ES-I3 (cell line): ENCODE results near the gene STXBP6.

Source experiments
- H3K36me3 ChIP-seq: 2 replicates; pipeline ENCODE4 v1.6.1; 2013; ENCODE audit warnings: mild to moderate bottlenecking, low read length, control low read depth, moderate library complexity; ENCODE audit not compliant: insufficient read depth
- H3K4me1 ChIP-seq: 2 replicates; pipeline ENCODE4 v1.6.1; 2013; ENCODE audit warnings: mild to moderate bottlenecking, control low read depth, low read length; ENCODE audit not compliant: insufficient read depth
- H3K9ac ChIP-seq: 2 replicates; pipeline ENCODE4 v1.6.1; 2013; ENCODE audit warnings: low read depth, mild to moderate bottlenecking, low read length, moderate library complexity
- H3K9me3 ChIP-seq: 2 replicates; pipeline ENCODE4 v1.6.1; 2013; ENCODE audit warnings: mild to moderate bottlenecking, low read length, moderate library complexity; ENCODE audit not compliant: control insufficient read depth, insufficient read depth

STXBP6 gene

DNA sequence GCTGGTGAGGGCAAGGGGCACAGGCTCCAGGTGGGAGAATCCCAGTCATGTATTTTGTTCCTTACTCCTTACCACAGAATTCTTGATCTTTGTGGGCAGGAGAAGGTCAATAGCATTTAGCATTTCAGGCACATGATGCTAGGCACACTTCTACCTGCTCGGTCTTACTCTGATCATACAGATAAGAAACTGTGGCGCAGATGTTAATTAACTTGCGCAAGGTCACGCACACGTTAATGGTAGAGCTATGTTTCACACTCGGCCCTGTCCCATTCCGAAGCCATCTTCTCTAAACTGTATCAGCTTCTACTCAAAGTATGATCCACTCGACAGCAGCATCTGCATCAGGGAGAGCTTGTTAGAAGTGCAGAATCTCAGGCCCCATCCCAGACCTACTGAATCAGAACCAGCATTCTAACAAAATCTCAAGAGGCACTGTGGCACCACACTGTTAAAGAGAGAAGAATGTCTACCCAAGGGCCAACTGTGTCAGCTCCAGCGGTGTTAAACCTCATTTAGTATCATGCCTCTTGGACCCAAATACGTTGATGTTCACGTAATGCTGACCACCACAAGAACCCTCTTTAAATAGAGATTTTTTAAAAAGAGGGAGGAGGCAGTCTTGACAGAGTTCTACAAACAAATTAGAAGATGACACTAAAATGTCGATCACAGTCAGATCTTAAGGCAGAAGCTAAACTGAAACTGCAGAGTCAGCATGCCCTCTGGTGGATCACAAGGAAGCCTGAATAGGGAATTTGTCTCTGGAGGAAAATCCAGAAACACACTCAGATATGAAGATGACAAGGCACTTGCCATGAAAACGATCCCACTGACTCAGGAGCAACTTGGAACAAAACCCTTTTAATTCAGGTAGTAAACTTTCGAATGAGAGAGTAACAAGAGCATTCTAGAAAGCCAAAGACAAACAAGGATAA, 7.3 kb downstream of the STXBP6 start:
- Histone ChIP-seq H3K4me1 (no peaks in the 10 kb centered on the region), H3K9ac (no peak overlapping the region), H3K36me3 (no peaks in the 10 kb centered on the region), H3K9me3 (no peaks in the 10 kb centered on the region)

DNA sequence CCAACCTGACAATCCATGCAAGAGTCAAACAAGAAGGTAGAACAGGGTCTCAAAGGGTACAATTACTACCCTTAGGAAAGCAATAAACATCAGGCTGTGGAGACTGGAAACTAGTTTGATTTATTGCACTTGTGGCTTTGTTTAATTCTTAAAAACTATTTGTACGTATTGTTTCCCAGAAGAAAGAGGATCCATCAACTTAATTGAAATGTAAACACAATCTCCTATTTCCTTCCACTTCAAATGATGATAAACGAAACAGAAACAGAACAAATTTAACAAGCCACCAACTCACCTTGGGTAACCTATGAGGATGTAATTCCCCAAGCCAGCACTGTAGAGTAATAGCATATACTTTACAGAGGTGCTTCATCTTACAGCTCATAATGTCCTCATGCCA, 8.0 kb downstream of the STXBP6 start:
- Histone ChIP-seq H3K9ac (no peak overlapping the region), H3K36me3 (no peaks in the 10 kb centered on the region), H3K4me1 (no peaks in the 10 kb centered on the region), H3K9me3 (no peaks in the 10 kb centered on the region)

DNA sequence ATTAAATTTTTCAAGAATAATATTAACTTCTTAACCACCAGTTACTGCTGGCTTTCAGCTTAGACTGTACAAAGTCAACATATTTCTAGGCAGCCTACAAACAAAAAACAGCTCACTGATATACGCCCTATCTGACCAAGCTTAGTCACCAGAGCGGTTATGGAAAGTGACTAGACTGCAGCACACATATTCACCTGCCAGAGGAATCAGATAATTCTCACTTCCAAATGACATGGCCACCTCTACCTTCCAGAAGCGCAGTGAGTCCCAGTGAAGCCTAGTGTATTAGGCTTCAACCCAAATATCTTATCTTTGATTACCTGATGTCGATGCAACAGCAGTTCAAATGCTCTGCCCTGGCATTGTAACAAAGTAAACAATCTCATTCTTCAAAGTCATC, 8.5 kb downstream of the STXBP6 start:
- Histone ChIP-seq H3K9me3 (no peaks in the 10 kb centered on the region), H3K36me3 (no peaks in the 10 kb centered on the region), H3K9ac (no peak overlapping the region), H3K4me1 (no peaks in the 10 kb centered on the region)

DNA sequence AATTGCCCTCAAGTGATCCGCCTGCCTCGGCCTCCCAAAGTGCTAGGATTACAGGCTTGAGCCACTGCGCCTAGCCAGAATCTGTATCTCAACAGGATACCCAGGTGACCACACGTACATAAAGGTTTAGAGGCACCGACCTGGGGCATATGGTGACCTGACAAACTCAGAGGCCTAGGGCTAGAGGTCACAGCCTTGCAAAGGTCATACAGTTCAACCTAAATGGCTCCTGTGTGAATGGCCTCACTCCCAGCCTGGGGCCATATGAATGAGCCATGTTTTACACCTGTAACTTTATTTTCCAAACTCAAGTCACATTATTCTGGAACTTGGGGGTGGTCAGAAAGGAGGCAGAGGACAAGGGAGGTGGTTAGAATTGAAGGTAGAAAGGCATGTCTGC, 10.0 kb downstream of the STXBP6 start:
- H3K9me3 ChIP-seq, result no peaks in the 10 kb centered on the region

DNA sequence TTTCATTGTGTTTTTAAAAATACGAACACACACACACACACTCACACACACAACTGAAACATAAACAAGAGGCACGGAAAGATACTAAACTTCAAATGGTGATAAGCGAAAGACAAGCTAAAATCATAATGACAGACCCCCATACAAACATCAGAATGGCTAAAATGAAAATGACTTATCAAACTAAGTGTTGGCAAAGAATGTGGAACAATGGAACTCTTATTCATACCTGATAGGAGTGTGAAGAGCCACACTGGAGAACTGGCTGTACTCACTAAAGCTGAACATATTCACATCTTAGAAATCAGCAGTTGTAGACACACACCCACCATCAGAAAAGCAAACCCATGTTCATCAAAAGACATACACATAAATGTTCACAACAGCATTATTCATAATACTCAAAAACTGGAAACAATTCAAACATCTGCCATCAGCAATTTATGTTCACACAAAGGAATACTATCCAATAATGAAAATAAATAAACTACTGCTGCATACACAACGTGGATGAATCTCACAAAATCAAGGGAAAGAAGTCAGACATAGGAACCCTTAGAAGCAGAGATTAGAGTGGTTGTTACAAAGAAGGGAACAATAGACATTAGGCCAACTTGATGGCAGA, 11.8 kb downstream of the STXBP6 start:
- Histone ChIP-seq H3K9me3 (no peaks in the 10 kb centered on the region), H3K9ac (no peak overlapping the region), H3K36me3 (no peaks in the 10 kb centered on the region), H3K4me1 (no peaks in the 10 kb centered on the region)

More for the DNA sequence above, 10.0 kb downstream of the STXBP6 start:
- Histone ChIP-seq H3K4me1 (no peaks in the 10 kb centered on the region), H3K9ac (no peak overlapping the region), H3K36me3 (no peaks in the 10 kb centered on the region)

DNA sequence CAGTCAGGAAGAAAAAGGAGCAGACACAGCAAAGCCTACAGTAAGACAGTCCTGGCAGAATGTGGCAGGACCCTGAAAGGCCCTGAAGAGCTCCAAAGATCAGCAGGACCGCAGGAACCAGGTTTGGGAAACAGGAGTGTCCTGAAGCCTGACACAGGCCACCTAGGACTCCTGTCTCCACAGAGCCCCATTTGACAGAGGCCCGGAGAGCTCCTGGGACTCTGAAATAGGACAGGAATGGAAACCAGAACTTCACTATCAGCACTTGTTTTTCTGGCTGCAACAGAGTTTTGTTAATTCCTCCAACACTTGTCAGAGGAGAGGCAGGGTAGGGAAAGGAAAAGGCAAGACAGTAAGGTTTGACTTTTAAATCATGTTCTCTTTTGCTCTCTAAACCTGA, 12.9 kb downstream of the STXBP6 start:
- Histone ChIP-seq H3K4me1 (no peaks in the 10 kb centered on the region), H3K36me3 (no peaks in the 10 kb centered on the region), H3K9me3 (no peaks in the 10 kb centered on the region), H3K9ac (no peak overlapping the region)

DNA sequence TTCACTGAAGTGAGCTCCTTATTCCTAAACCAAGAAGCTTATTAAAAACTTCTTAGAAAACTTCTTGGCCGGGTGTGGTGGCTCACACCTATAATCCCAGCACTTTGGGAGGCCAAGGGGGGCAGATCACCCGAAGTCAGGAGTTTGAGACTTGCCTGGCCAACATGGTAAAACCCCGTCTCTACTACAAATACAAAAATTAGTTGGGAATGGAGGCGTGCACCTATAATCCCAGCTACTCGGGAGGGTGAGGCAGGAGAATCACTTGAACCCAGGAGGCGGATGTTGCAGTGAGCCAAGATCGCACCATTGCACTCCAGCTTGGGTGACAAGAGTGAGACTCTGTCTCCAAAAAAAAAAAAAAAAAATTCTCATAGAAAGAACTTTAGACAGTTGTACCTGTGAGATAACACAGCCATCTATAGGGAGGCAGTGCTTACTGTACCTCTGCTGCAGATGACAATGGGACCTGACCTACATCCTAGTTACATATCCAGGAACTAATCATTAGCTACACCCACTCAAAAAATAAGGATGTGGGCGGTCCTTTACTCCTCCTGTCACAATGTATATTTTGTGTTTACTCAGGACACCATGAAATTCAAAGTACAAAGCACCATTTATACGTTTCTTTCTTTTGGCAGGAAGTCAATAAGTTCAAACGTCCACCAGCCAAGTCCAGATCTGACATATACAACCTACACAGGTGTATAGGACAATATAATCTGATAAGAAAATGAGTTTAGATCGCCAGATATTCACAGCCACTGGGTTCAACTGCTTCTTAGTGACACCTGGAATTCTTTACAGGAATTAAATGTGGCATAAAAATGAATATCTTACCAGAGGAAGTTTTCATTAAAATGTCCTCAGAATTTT, 14.9 kb downstream of the STXBP6 start:
- Histone ChIP-seq H3K4me1 (no peaks in the 10 kb centered on the region), H3K9me3 (no peaks in the 10 kb centered on the region), H3K9ac (no peak overlapping the region), H3K36me3 (no peaks in the 10 kb centered on the region)

DNA sequence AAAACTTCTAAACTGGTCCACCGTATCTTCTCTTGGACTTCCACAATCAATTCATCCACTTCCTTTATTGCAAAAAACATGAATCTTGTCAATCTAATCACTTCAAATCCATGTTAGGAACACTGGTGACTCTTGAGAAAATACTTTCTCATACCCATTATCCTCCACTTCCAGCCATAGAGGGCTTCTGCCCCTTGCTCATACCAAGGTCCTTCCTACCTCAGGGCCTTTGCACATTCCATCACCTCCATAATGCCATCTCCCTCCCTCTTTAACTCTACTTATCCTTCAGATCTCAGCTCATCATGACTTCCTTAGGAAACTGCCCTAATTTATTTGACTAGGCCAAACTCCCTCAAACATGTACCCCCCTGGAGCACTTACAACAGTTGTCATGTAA, 16.6 kb downstream of the STXBP6 start:
- H3K9ac ChIP-seq, result no peak overlapping the region
- H3K4me1 ChIP-seq, result no peaks in the 10 kb centered on the region
- H3K9me3 ChIP-seq, result no peaks in the 10 kb centered on the region
- no peaks in the 10 kb centered on the region for H3K36me3 ChIP-seq

DNA sequence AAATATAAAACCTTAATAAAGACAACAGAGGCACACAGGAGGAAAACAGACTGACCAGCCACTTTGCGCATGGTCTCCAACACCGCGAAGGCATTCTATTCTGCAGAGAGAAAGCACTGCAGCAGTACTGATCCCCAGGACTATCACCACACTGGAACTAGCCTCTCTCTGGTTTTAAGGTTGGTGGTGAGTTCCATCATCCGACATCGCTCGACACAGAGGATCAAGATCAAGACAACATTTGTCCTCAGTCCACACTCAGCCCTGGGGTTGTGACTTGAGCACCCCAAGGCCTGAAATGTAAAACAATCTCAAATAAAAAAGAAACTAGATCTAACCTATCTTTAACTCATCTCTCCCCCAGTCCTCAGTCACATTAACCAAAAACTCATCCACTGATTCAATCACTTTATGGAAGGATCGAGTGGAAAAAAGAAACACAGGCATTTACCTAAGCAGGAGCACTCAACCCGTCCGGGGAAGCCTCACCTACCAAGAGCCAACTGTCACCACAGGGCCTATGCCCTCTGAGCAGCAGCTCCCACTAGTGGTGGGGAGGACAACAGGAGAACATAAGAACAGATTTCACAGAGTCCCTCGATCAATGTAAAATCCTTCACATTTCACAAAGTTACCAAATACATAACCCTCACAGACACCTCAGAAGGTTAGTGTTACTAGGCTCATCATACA, 17.7 kb downstream of the STXBP6 start:
- H3K9me3 ChIP-seq, result no peaks in the 10 kb centered on the region
- no peaks in the 10 kb centered on the region for H3K36me3 ChIP-seq
- no peaks in the 10 kb centered on the region for H3K4me1 ChIP-seq
- peak overlapping the region; percentile 49; the same call in 1 of the 2 replicates for H3K9ac ChIP-seq

DNA sequence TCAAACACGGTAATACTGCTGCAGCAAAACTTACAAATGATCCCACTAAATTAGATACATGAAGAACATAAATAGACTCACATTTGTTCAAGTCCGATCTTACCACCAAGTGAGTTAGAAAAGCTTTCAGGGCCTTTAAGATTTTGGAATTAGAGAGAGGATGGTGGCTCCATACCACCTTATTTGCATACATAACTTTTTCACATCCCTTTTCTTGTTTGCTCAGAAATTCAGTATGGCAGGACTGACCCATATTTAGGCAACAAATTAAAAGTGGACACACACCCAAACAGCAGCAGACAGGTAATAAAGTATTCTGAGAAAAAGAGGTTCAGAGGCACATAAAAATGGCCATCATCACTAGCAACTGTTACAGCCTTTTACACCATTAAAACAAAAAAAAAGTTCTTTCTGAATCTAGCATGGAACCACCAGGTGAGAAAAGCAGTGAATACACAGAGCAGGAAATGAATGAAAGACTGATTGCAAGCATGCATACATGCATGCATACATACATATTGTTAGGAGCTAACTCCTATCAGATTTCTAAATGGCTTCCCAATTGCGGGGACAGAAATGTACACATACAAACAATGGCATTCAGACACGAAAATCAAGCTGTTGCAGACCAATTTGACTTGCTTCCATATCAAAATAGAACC, 23.3 kb downstream of the STXBP6 start:
- Histone ChIP-seq H3K9ac (no peak overlapping the region), H3K36me3 (no peaks in the 10 kb centered on the region), H3K9me3 (no peaks in the 10 kb centered on the region), H3K4me1 (no peaks in the 10 kb centered on the region)

DNA sequence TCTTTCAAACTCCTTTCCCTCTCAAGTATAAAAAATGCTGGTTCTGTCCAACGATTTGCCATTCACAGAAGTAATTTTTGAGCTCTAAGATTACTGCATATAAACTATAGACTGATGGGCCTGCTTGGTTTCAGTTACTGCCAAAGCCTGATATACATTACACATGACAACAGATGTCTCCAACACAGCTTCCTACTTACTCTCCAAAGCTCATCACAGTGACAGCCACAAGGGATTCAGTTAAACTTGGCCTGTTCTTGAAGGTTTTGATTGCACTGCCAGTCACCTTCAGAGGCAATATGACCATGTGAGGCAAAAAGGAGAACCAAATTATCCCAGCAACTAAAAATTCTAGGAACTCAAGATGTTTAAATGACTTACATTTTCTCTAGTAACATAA, 30.1 kb downstream of the STXBP6 start:
- no peak overlapping the region for H3K9ac ChIP-seq
- no peaks in the 10 kb centered on the region for H3K9me3 ChIP-seq
- no peaks in the 10 kb centered on the region for H3K4me1 ChIP-seq
- H3K36me3 ChIP-seq, result no peaks in the 10 kb centered on the region

DNA sequence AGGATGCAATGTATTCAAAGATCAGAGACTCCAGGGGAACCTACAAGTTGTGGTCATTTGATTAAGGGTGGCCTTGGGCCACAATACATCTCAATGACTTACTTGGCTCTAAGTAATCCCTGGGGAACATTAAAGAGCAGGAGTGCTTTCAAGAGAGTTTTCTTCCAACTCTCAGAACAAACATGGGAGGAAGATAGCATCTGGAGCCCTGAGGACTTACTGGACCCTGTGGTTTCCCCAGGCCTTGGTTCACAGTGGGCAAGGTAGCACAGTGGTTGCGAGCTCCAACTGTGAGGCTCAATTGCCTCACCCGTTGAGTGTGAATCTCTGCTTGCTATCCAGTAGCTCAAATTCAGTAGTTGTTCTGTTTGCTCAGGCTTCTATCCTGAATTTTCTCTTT, 32.4 kb downstream of the STXBP6 start:
- Histone ChIP-seq H3K36me3 (no peaks in the 10 kb centered on the region), H3K9me3 (no peaks in the 10 kb centered on the region), H3K4me1 (no peaks in the 10 kb centered on the region), H3K9ac (no peak overlapping the region)

DNA sequence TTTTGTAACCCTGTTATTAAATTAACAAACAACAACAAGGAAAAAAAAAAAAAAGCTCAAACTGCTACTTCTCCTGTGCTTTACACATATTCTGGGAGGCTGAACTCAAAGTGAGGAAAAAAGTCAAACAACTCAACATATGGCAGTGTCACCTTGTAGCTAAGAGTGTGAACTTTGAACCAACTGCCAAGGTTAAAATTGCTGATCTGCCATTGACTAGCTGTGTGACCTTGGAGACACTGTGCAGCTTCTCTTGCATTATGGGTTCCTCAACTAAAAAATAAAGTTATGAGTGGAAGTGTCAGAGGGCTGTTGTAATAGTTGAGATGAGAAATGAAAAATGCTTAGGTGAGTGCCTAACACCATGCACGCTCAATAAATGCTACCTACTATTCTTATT, 34.2 kb downstream of the STXBP6 start:
- H3K4me1 ChIP-seq, result no peaks in the 10 kb centered on the region

More for the DNA sequence above, 34.2 kb downstream of the STXBP6 start:
- H3K9ac ChIP-seq, result no peak overlapping the region
- no peaks in the 10 kb centered on the region for H3K36me3 ChIP-seq
- no peaks in the 10 kb centered on the region for H3K9me3 ChIP-seq
